Astrocyte (in vitro differentiated cells and primary cell): ENCODE results near the gene LVRN. TPM values are rescaled to one million over a fixed set of nuclear protein-coding genes. Genes with fewer than 3 reads are reported as not detected.
A peak's percentile ranks its signal among the peaks of the same experiment; 100 is the strongest.

Experiments
- DNase-seq: peaks from one replicate; pipeline ENCODE4 v3.0.0-alpha.2; 2010; ENCODE audit warnings: low read depth
- FAIRE-seq: peaks from 2 replicates; lab custom pipeline; 2011; peaks lifted over from hg19 to GRCh38; lab: Jason Lieb, UNC
- H2AFZ ChIP-seq: 2 replicates; pipeline ENCODE4 v1.6.0; 2012; ENCODE audit warnings: low read depth, low read length, inconsistent platforms
- H3K27ac ChIP-seq: 2 replicates; pipeline ENCODE4 v1.5.1; 2011; ENCODE audit warnings: low read depth, low read length, inconsistent platforms
- H3K27me3 ChIP-seq: 2 replicates; pipeline ENCODE4 v1.6.0; 2011; ENCODE audit warnings: low read length, inconsistent platforms; ENCODE audit not compliant: insufficient read depth
- H3K36me3 ChIP-seq: 2 replicates; pipeline ENCODE4 v1.5.1; 2011; ENCODE audit warnings: low read length, inconsistent platforms; ENCODE audit not compliant: insufficient read depth
- H3K4me1 ChIP-seq: 2 replicates; pipeline ENCODE4 v1.5.1; 2011; ENCODE audit warnings: low read length, inconsistent platforms; ENCODE audit not compliant: insufficient read depth
- H3K4me2 ChIP-seq: 2 replicates; pipeline ENCODE4 v1.6.0; 2012; ENCODE audit warnings: low read length, inconsistent platforms
- H3K4me3 ChIP-seq: 2 replicates; pipeline ENCODE4 v1.5.1; 2011; ENCODE audit warnings: low read depth, mild to moderate bottlenecking, low read length, inconsistent platforms; ENCODE audit not compliant: insufficient read depth
- H3K79me2 ChIP-seq: 2 replicates; pipeline ENCODE4 v1.6.0; 2012; ENCODE audit warnings: mild to moderate bottlenecking, low read length, inconsistent platforms; ENCODE audit not compliant: insufficient read depth
- H3K9ac ChIP-seq: 2 replicates; pipeline ENCODE4 v1.6.0; 2012; ENCODE audit warnings: mild to moderate bottlenecking, low read length, inconsistent platforms
- H3K9me3 ChIP-seq: 2 replicates; pipeline ENCODE4 v1.5.1; 2012; ENCODE audit warnings: low read depth, mild to moderate bottlenecking, low read length, inconsistent platforms; ENCODE audit not compliant: insufficient read depth
- H4K20me1 ChIP-seq: 2 replicates; pipeline ENCODE4 v1.6.0; 2012; ENCODE audit warnings: low read length, inconsistent platforms; ENCODE audit not compliant: insufficient read depth
- H3K27ac Mint-ChIP-seq: one replicate; pipeline ENCODE4 v1.8.0; 2021; ENCODE audit warnings: mild to moderate bottlenecking, mixed read lengths; ENCODE audit not compliant: unreplicated experiment
- H3K27me3 Mint-ChIP-seq: one replicate; pipeline ENCODE4 v1.8.0; 2021; ENCODE audit warnings: low read depth, mixed read lengths; ENCODE audit not compliant: unreplicated experiment
- H3K36me3 Mint-ChIP-seq: one replicate; pipeline ENCODE4 v1.8.0; 2021; ENCODE audit warnings: low read depth, mixed read lengths; ENCODE audit not compliant: unreplicated experiment
- H3K4me1 Mint-ChIP-seq: one replicate; pipeline ENCODE4 v1.8.0; 2021; ENCODE audit warnings: low read depth, mixed read lengths; ENCODE audit not compliant: unreplicated experiment
- H3K4me3 Mint-ChIP-seq: one replicate; pipeline ENCODE4 v1.8.0; 2021; ENCODE audit warnings: mild to moderate bottlenecking, moderate library complexity, mixed read lengths; ENCODE audit not compliant: unreplicated experiment
- H3K9me3 Mint-ChIP-seq: one replicate; pipeline ENCODE4 v1.8.0; 2021; ENCODE audit warnings: mild to moderate bottlenecking, mixed read lengths; ENCODE audit not compliant: unreplicated experiment
- CTCF ChIP-seq: IDR thresholded peaks from 2 replicates; pipeline ENCODE4 v1.5.1; 2011; ENCODE audit warnings: low read depth, mild to moderate bottlenecking, inconsistent platforms, low read length, moderate library complexity; ENCODE audit not compliant: insufficient read depth
- EZH2 ChIP-seq: IDR thresholded peaks from 2 replicates; pipeline ENCODE4 v1.6.1; 2012; ENCODE audit warnings: mild to moderate bottlenecking, low read length, inconsistent platforms; ENCODE audit not compliant: insufficient read depth
- total RNA-seq: library from RNA; stranded (reverse); gene quantifications from 2 replicates; pipeline ENCODE4 v1.2.1, GENCODE V29; 2021

The LVRN gene
- total RNA-seq, 1 donor from 2014 or later = 0.64 TPM

- Mint-ChIP-seq H3K4me3 (no peak overlapping the region), H3K9me3 (no peaks in the 10 kb centered on the region), H3K27me3 (peaks cover 10% of the 10 kb centered on the region), H3K4me1 (no peaks in the 10 kb centered on the region), H3K36me3 (no peaks in the 10 kb centered on the region), H3K27ac (no peak overlapping the region)
- DNase-seq = no peak
- Histone ChIP-seq H3K27ac (no peak overlapping the region), H3K27me3 (peaks cover 20% of the 10 kb centered on the region), H3K36me3 (no peaks in the 10 kb centered on the region), H2AFZ (no peak overlapping the region), H3K79me2 (no peaks in the 10 kb centered on the region), H3K4me2 (no peak overlapping the region), H4K20me1 (no peaks in the 10 kb centered on the region), H3K9ac (no peak overlapping the region), H3K4me3 (no peak overlapping the region), H3K9me3 (no peaks in the 10 kb centered on the region), H3K4me1 (peaks cover 9% of the 10 kb centered on the region)
- no peak for TF ChIP-seq CTCF
- TF ChIP-seq EZH2 = no peak
- no peak for FAIRE-seq
Measured at GRCh38 chr5:115956957-115957356, 5.3 kb upstream of the LVRN start.

GRCh38 chr5:115961381-115962238, 665 bp upstream of the LVRN start:
- H3K27me3 ChIP-seq = peaks cover 36% of the 10 kb centered on the region
- DNase-seq = no peak
- H3K9me3 ChIP-seq = no peaks in the 10 kb centered on the region
- H3K36me3 ChIP-seq = no peaks in the 10 kb centered on the region
- H3K36me3 Mint-ChIP-seq = no peaks in the 10 kb centered on the region
- no peaks in the 10 kb centered on the region for H3K9me3 Mint-ChIP-seq
- peak overlapping the region; percentile 90 for H3K4me2 ChIP-seq
- peaks cover 14% of the 10 kb centered on the region for H3K4me1 ChIP-seq
- H3K4me3 ChIP-seq = peak overlapping the region; percentile 57
- no peak overlapping the region for H3K4me3 Mint-ChIP-seq
- peaks cover 30% of the 10 kb centered on the region for H3K27me3 Mint-ChIP-seq
- H3K9ac ChIP-seq = no peak overlapping the region
- no peak overlapping the region for H3K27ac Mint-ChIP-seq
- no peak overlapping the region for H3K27ac ChIP-seq
- FAIRE-seq = no peak
- TF ChIP-seq CTCF (no peak), EZH2 (no peak)
- no peaks in the 10 kb centered on the region for H4K20me1 ChIP-seq
- peak overlapping the region; percentile 54 for H2AFZ ChIP-seq
- no peaks in the 10 kb centered on the region for H3K79me2 ChIP-seq
- H3K4me1 Mint-ChIP-seq = no peaks in the 10 kb centered on the region
